Stimulated activated naive CD8-positive, alpha-beta T cell treated with anti-CD3 and anti-CD28 coated beads, Interleukin-15, Interleukin-2, amounts not matched to agents 100 ng/mL and 50 ng/mL, for 24 hours (primary cell): ENCODE results near the gene GHDC.
"Not testable (repeated sequence)": the region's sequence is repeated elsewhere in the genome, so short reads cannot be mapped to it uniquely, and the experiment has no call there.

Experiments
- H3K27ac Mint-ChIP-seq: one replicate; pipeline ENCODE4 v1.8.0; 2021; ENCODE audit warnings: mild to moderate bottlenecking, mixed read lengths
- H3K27me3 Mint-ChIP-seq: one replicate; pipeline ENCODE4 v1.8.0; 2021; ENCODE audit warnings: mixed read lengths
- H3K36me3 Mint-ChIP-seq: one replicate; pipeline ENCODE4 v1.8.0; 2021; ENCODE audit warnings: low read depth, mixed read lengths
- H3K4me1 Mint-ChIP-seq: one replicate; pipeline ENCODE4 v1.8.0; 2021; ENCODE audit warnings: low read depth, mixed read lengths
- H3K4me3 Mint-ChIP-seq: one replicate; pipeline ENCODE4 v1.8.0; 2021; ENCODE audit warnings: mild to moderate bottlenecking, mixed read lengths
- H3K9me3 Mint-ChIP-seq: one replicate; pipeline ENCODE4 v1.8.0; 2021; ENCODE audit warnings: mixed read lengths

Gene GHDC

GRCh38 chr17:42163113-42163512 lies 31.2 kb downstream of the GHDC start:
- Mint-ChIP-seq H3K36me3 (no peaks in the 10 kb centered on the region), H3K27ac (no peak overlapping the region), H3K9me3 (no peaks in the 10 kb centered on the region), H3K4me1 (no peaks in the 10 kb centered on the region), H3K27me3 (no peaks in the 10 kb centered on the region), H3K4me3 (no peak overlapping the region)

GRCh38 chr17:42160531-42160910 lies 33.8 kb downstream of the GHDC start:
- Mint-ChIP-seq H3K27ac (no peak overlapping the region), H3K36me3 (no peaks in the 10 kb centered on the region), H3K4me3 (no peak overlapping the region), H3K27me3 (no peaks in the 10 kb centered on the region), H3K9me3 (no peaks in the 10 kb centered on the region), H3K4me1 (peaks cover 6% of the 10 kb centered on the region)

GRCh38 chr17:42159796-42160530 lies 34.3 kb downstream of the GHDC start:
- H3K4me3 Mint-ChIP-seq = no peak overlapping the region
- no peaks in the 10 kb centered on the region for H3K9me3 Mint-ChIP-seq
- peaks cover 6% of the 10 kb centered on the region for H3K4me1 Mint-ChIP-seq
- H3K36me3 Mint-ChIP-seq = no peaks in the 10 kb centered on the region
- H3K27ac Mint-ChIP-seq = no peak overlapping the region
- H3K27me3 Mint-ChIP-seq = no peaks in the 10 kb centered on the region

GRCh38 chr17:42155614-42156045 lies 38.7 kb downstream of the GHDC start:
- Mint-ChIP-seq H3K36me3 (peaks cover 4% of the 10 kb centered on the region), H3K27ac (no peak overlapping the region), H3K9me3 (no peaks in the 10 kb centered on the region), H3K4me1 (peaks cover 43% of the 10 kb centered on the region), H3K4me3 (peak overlapping the region; percentile 95), H3K27me3 (no peaks in the 10 kb centered on the region)

GRCh38 chr17:42153919-42154742 lies 40.2 kb downstream of the GHDC start:
- peaks cover 45% of the 10 kb centered on the region for H3K4me1 Mint-ChIP-seq

GRCh38 chr17:42146911-42147607 lies 47.2 kb downstream of the GHDC start:
- Mint-ChIP-seq H3K4me1 (peaks cover 30% of the 10 kb centered on the region), H3K27ac (peak overlapping the region; percentile 45), H3K36me3 (peaks cover 32% of the 10 kb centered on the region), H3K4me3 (no peak overlapping the region), H3K9me3 (no peaks in the 10 kb centered on the region), H3K27me3 (no peaks in the 10 kb centered on the region)

More at GRCh38 chr17:42153919-42154742, 40.2 kb downstream of the GHDC start:
- no peaks in the 10 kb centered on the region for H3K9me3 Mint-ChIP-seq
- H3K27me3 Mint-ChIP-seq = no peaks in the 10 kb centered on the region
- peak overlapping the region; percentile 95 for H3K4me3 Mint-ChIP-seq
- H3K36me3 Mint-ChIP-seq = peaks cover 4% of the 10 kb centered on the region
- peak overlapping the region; percentile 92 for H3K27ac Mint-ChIP-seq

- peaks cover 35% of the 10 kb centered on the region for H3K36me3 Mint-ChIP-seq
These were observed 51.2 kb downstream of the GHDC start for GRCh38 chr17:42143138-42143537.

GRCh38 chr17:42142371-42142896 lies 51.9 kb downstream of the GHDC start:
- H3K27ac Mint-ChIP-seq = no peak overlapping the region
- peaks cover 32% of the 10 kb centered on the region for H3K36me3 Mint-ChIP-seq
- no peaks in the 10 kb centered on the region for H3K27me3 Mint-ChIP-seq
- peaks cover 21% of the 10 kb centered on the region for H3K4me1 Mint-ChIP-seq
- H3K4me3 Mint-ChIP-seq = no peak overlapping the region
- H3K9me3 Mint-ChIP-seq = no peaks in the 10 kb centered on the region

More at GRCh38 chr17:42143138-42143537, 51.2 kb downstream of the GHDC start:
- not testable (repeated sequence) for H3K4me3 Mint-ChIP-seq, H3K27me3 Mint-ChIP-seq, H3K9me3 Mint-ChIP-seq
- peaks cover 19% of the 10 kb centered on the region for H3K4me1 Mint-ChIP-seq
- peak overlapping the region; percentile 16 for H3K27ac Mint-ChIP-seq

GRCh38 chr17:42141382-42141781 lies 52.9 kb downstream of the GHDC start:
- Mint-ChIP-seq H3K27ac (no peak overlapping the region), H3K4me1 (peaks cover 27% of the 10 kb centered on the region), H3K36me3 (peaks cover 38% of the 10 kb centered on the region)

GRCh38 chr17:42140690-42141089 lies 53.6 kb downstream of the GHDC start:
- H3K9me3 Mint-ChIP-seq, H3K27ac Mint-ChIP-seq, H3K4me3 Mint-ChIP-seq, H3K27me3 Mint-ChIP-seq: not testable (repeated sequence)
- H3K36me3 Mint-ChIP-seq = peaks cover 37% of the 10 kb centered on the region
- H3K4me1 Mint-ChIP-seq = peaks cover 33% of the 10 kb centered on the region

More at GRCh38 chr17:42141382-42141781, 52.9 kb downstream of the GHDC start:
- no peaks in the 10 kb centered on the region for H3K27me3 Mint-ChIP-seq
- H3K9me3 Mint-ChIP-seq = no peaks in the 10 kb centered on the region
- H3K4me3 Mint-ChIP-seq = no peak overlapping the region
